Measurements from ENCODE around the gene RAPGEF5.

Gene RAPGEF5

GRCh38 chr7:22363756-22364422 lies 6.9 kb upstream of the RAPGEF5 start:
- Histone ChIP-seq H2AK5ac (ENCODE audit: low read length) (no peak overlapping the region), H3K79me2 (ENCODE audit: control insufficient read depth, insufficient read depth, low read length, poor library complexity) (no peaks in the 10 kb centered on the region), H3K4me2 (ENCODE audit: low read length) (no peak overlapping the region), H2BK12ac (ENCODE audit: low read length) (no peak overlapping the region), H3K9me3 (ENCODE audit: insufficient read depth, low read depth, low read length) (no peaks in the 10 kb centered on the region), H3K18ac (ENCODE audit: low read length) (no peak overlapping the region), H3K27ac (ENCODE audit: low read depth, low read length) (no peak overlapping the region), H3K4ac (ENCODE audit: low read depth, low read length) (no peak overlapping the region), H3K4me3 (ENCODE audit: low read depth, low read length) (no peak overlapping the region), H2AFZ (ENCODE audit: insufficient read depth, low read length, poor library complexity) (no peak overlapping the region), H3K79me1 (ENCODE audit: low read length) (no peaks in the 10 kb centered on the region), H2BK5ac (ENCODE audit: low read depth, low read length, poor library complexity) (no peak overlapping the region), H3K27me3 (ENCODE audit: insufficient read depth, low read length) (no peaks in the 10 kb centered on the region), H3K4me1 (ENCODE audit: control insufficient read depth in 1 of 2, insufficient read depth in 2 of 2, low read length in 2 of 2) (no peaks in the 10 kb centered on the region), H3K23ac (ENCODE audit: low read length) (no peak overlapping the region), H3K9ac (ENCODE audit: low read length) (no peak overlapping the region), H3K36me3 (ENCODE audit: control insufficient read depth in 1 of 2, insufficient read depth in 2 of 2, low read length in 2 of 2) (no peaks in the 10 kb centered on the region), H2BK120ac (ENCODE audit: insufficient read depth, low read length, poor library complexity) (no peak overlapping the region), H4K91ac (ENCODE audit: low read depth, low read length) (no peak overlapping the region), H3K14ac (ENCODE audit: low read length) (no peak overlapping the region), H4K12ac (ENCODE audit: low read depth, low read length) (no peak overlapping the region), H4K8ac (ENCODE audit: low read depth, low read length) (no peak overlapping the region)
- no CpG with 5 or more reads among the region's 4 CpGs for WGBS (ENCODE audit: extremely low coverage, insufficient coverage, insufficient read length)
- DNase-seq, result no peak

- H2AK5ac ChIP-seq (ENCODE audit: low read length), result no peak overlapping the region
- no peak overlapping the region for H3K27ac ChIP-seq (ENCODE audit: low read depth, low read length)
- H3K36me3 ChIP-seq (ENCODE audit: control insufficient read depth in 1 of 2, insufficient read depth in 2 of 2, low read length in 2 of 2), result no peaks in the 10 kb centered on the region
- H2BK120ac ChIP-seq (ENCODE audit: insufficient read depth, low read length, poor library complexity), result no peak overlapping the region
- no peak overlapping the region for H3K4me2 ChIP-seq (ENCODE audit: low read length)
- no peaks in the 10 kb centered on the region for H3K27me3 ChIP-seq (ENCODE audit: insufficient read depth, low read length)
- no peak overlapping the region for H3K14ac ChIP-seq (ENCODE audit: low read length)
- H2BK12ac ChIP-seq (ENCODE audit: low read length), result no peak overlapping the region
- H3K4me3 ChIP-seq (ENCODE audit: low read depth, low read length), result no peak overlapping the region
- H3K79me2 ChIP-seq (ENCODE audit: control insufficient read depth, insufficient read depth, low read length, poor library complexity), result no peaks in the 10 kb centered on the region
- peaks cover 2% of the 10 kb centered on the region for H3K79me1 ChIP-seq (ENCODE audit: low read length)
- no peak overlapping the region for H3K18ac ChIP-seq (ENCODE audit: low read length)
- no peak overlapping the region for H2BK5ac ChIP-seq (ENCODE audit: low read depth, low read length, poor library complexity)
- no peaks in the 10 kb centered on the region for H3K9me3 ChIP-seq (ENCODE audit: insufficient read depth, low read depth, low read length)
- H3K4ac ChIP-seq (ENCODE audit: low read depth, low read length), result no peak overlapping the region
- H3K9ac ChIP-seq (ENCODE audit: low read length), result no peak overlapping the region
- peaks cover 6 to 8% of the 10 kb centered on the region in 2 experiments for H3K4me1 ChIP-seq (ENCODE audit: control insufficient read depth in 1 of 2, insufficient read depth in 2 of 2, low read length in 2 of 2)
- H3K23ac ChIP-seq (ENCODE audit: low read length), result no peak overlapping the region
- H4K12ac ChIP-seq (ENCODE audit: low read depth, low read length), result no peak overlapping the region
- H4K91ac ChIP-seq (ENCODE audit: low read depth, low read length), result no peak overlapping the region
- no peak for DNase-seq
- no peak overlapping the region for H2AFZ ChIP-seq (ENCODE audit: insufficient read depth, low read length, poor library complexity)
- H4K8ac ChIP-seq (ENCODE audit: low read depth, low read length), result no peak overlapping the region
- no CpG with 5 or more reads among the region's 2 CpGs for WGBS (ENCODE audit: extremely low coverage, insufficient coverage, insufficient read length)
These were observed 4.8 kb upstream of the RAPGEF5 start for GRCh38 chr7:22361795-22362194.

GRCh38 chr7:22361320-22361719 lies 4.4 kb upstream of the RAPGEF5 start:
- Histone ChIP-seq H4K8ac (ENCODE audit: low read depth, low read length) (no peak overlapping the region), H2BK12ac (ENCODE audit: low read length) (no peak overlapping the region), H2BK120ac (ENCODE audit: insufficient read depth, low read length, poor library complexity) (no peak overlapping the region), H3K23ac (ENCODE audit: low read length) (no peak overlapping the region), H3K79me1 (ENCODE audit: low read length) (peaks cover 2% of the 10 kb centered on the region), H4K91ac (ENCODE audit: low read depth, low read length) (no peak overlapping the region), H3K27me3 (ENCODE audit: insufficient read depth, low read length) (no peaks in the 10 kb centered on the region), H2AK5ac (ENCODE audit: low read length) (no peak overlapping the region), H3K4ac (ENCODE audit: low read depth, low read length) (no peak overlapping the region), H3K9ac (ENCODE audit: low read length) (no peak overlapping the region), H3K36me3 (ENCODE audit: control insufficient read depth in 1 of 2, insufficient read depth in 2 of 2, low read length in 2 of 2) (no peaks in the 10 kb centered on the region), H4K12ac (ENCODE audit: low read depth, low read length) (no peak overlapping the region), H3K9me3 (ENCODE audit: insufficient read depth, low read depth, low read length) (no peaks in the 10 kb centered on the region), H3K4me2 (ENCODE audit: low read length) (no peak overlapping the region), H3K18ac (ENCODE audit: low read length) (no peak overlapping the region), H2BK5ac (ENCODE audit: low read depth, low read length, poor library complexity) (no peak overlapping the region), H3K14ac (ENCODE audit: low read length) (no peak overlapping the region), H3K79me2 (ENCODE audit: control insufficient read depth, insufficient read depth, low read length, poor library complexity) (no peaks in the 10 kb centered on the region), H3K4me3 (ENCODE audit: low read depth, low read length) (no peak overlapping the region), H2AFZ (ENCODE audit: insufficient read depth, low read length, poor library complexity) (no peak overlapping the region), H3K27ac (ENCODE audit: low read depth, low read length) (no peak overlapping the region), H3K4me1 (ENCODE audit: control insufficient read depth in 1 of 2, insufficient read depth in 2 of 2, low read length in 2 of 2) (peaks cover 7 to 8% of the 10 kb centered on the region in 2 experiments)
- DNase-seq, result no peak
- WGBS (ENCODE audit: extremely low coverage, insufficient coverage, insufficient read length), result no CpG with 5 or more reads among the region's 6 CpGs

GRCh38 chr7:22358820-22359697 lies 2.1 kb upstream of the RAPGEF5 start:
- Histone ChIP-seq H3K4ac (ENCODE audit: low read depth, low read length) (no peak overlapping the region), H3K79me2 (ENCODE audit: control insufficient read depth, insufficient read depth, low read length, poor library complexity) (no peaks in the 10 kb centered on the region), H3K18ac (ENCODE audit: low read length) (no peak overlapping the region), H3K23ac (ENCODE audit: low read length) (no peak overlapping the region), H3K27ac (ENCODE audit: low read depth, low read length) (no peak overlapping the region), H3K27me3 (ENCODE audit: insufficient read depth, low read length) (no peaks in the 10 kb centered on the region), H2AFZ (ENCODE audit: insufficient read depth, low read length, poor library complexity) (no peak overlapping the region), H4K8ac (ENCODE audit: low read depth, low read length) (no peak overlapping the region), H3K4me3 (ENCODE audit: low read depth, low read length) (no peak overlapping the region), H2BK5ac (ENCODE audit: low read depth, low read length, poor library complexity) (no peak overlapping the region), H2BK12ac (ENCODE audit: low read length) (no peak overlapping the region), H3K14ac (ENCODE audit: low read length) (no peak overlapping the region), H2BK120ac (ENCODE audit: insufficient read depth, low read length, poor library complexity) (no peak overlapping the region), H3K4me2 (ENCODE audit: low read length) (no peak overlapping the region), H4K12ac (ENCODE audit: low read depth, low read length) (no peak overlapping the region), H3K79me1 (ENCODE audit: low read length) (peaks cover 2% of the 10 kb centered on the region), H3K9ac (ENCODE audit: low read length) (no peak overlapping the region), H3K9me3 (ENCODE audit: insufficient read depth, low read depth, low read length) (no peaks in the 10 kb centered on the region), H3K4me1 (ENCODE audit: control insufficient read depth in 1 of 2, insufficient read depth in 2 of 2, low read length in 2 of 2) (peaks cover 12 to 13% of the 10 kb centered on the region in 2 experiments), H2AK5ac (ENCODE audit: low read length) (no peak overlapping the region), H3K36me3 (ENCODE audit: control insufficient read depth in 1 of 2, insufficient read depth in 2 of 2, low read length in 2 of 2) (no peaks in the 10 kb centered on the region), H4K91ac (ENCODE audit: low read depth, low read length) (no peak overlapping the region)
- no CpG with 5 or more reads among the region's 8 CpGs for WGBS (ENCODE audit: extremely low coverage, insufficient coverage, insufficient read length)
- DNase-seq, result peak in 1 of 2 donors; percentile 7

Data from trophoblast cell (in vitro differentiated cells and primary cell).